Adipocyte (in vitro differentiated cells): ENCODE results near the gene DCAF5.
A peak's percentile ranks its signal among the peaks of the same experiment; 100 is the strongest.

Source experiments
- DNase-seq: peaks from one replicate; pipeline ENCODE4 v3.0.0-alpha.2; 2015; ENCODE audit warnings: low read depth
- H3K27me3 ChIP-seq: replicated peaks from 2 replicates; pipeline ENCODE4 v1.7.0; 2013; ENCODE audit warnings: mild to moderate bottlenecking, low read length, moderate library complexity; ENCODE audit not compliant: control insufficient read depth, insufficient read depth
- H3K36me3 ChIP-seq: 2 replicates; pipeline ENCODE4 v1.7.0; 2013; ENCODE audit warnings: low read length, mild to moderate bottlenecking, moderate library complexity; ENCODE audit not compliant: control insufficient read depth, insufficient read depth, severe bottlenecking
- H3K4me1 ChIP-seq: 2 replicates; pipeline ENCODE4 v1.7.0; 2013; ENCODE audit warnings: mild to moderate bottlenecking, low read length, moderate library complexity; ENCODE audit not compliant: control insufficient read depth, insufficient read depth
- H3K4me3 ChIP-seq: 2 replicates; pipeline ENCODE4 v1.7.0; 2013; ENCODE audit warnings: mild to moderate bottlenecking, low read length, moderate library complexity
- H3K9ac ChIP-seq: 2 replicates; pipeline ENCODE4 v1.7.0; 2013; ENCODE audit warnings: mild to moderate bottlenecking, low read length, moderate library complexity
- H3K9me3 ChIP-seq: 2 replicates; pipeline ENCODE4 v1.7.0; 2013; ENCODE audit warnings: mild to moderate bottlenecking, low read length, moderate library complexity; ENCODE audit not compliant: control insufficient read depth

Gene DCAF5

GRCh38 chr14:69161590-69161989, 8.7 kb upstream of the DCAF5 start:
- no peak overlapping the region for H3K4me3 ChIP-seq
- no peak overlapping the region for H3K9ac ChIP-seq
- H3K36me3 ChIP-seq = no peaks in the 10 kb centered on the region
- no peaks in the 10 kb centered on the region for H3K4me1 ChIP-seq
- no peak for DNase-seq
- peaks cover 7% of the 10 kb centered on the region for H3K9me3 ChIP-seq
- H3K27me3 ChIP-seq = no peaks in the 10 kb centered on the region

DNA sequence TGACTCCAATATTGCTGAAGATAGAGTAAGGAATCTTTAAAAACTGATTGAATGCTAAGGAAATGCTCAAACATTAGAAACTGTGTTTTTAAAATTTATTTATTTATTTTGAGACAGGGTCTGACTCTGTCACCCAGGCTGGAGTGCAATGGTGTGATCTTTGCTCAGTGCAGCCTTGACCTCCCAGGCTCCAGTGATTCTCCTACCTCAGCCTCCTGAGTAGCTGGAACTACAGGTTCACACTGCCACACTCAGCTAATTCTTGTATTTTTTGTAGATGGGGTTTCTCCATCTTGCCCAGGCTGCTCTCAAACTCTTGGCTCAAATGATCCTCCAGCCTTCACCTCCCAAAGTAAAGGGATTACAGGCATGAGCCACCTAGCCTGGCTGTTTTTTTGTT, 3.3 kb upstream of the DCAF5 start:
- Histone ChIP-seq H3K36me3 (no peaks in the 10 kb centered on the region), H3K9me3 (no peaks in the 10 kb centered on the region), H3K4me3 (no peak overlapping the region)

DNA sequence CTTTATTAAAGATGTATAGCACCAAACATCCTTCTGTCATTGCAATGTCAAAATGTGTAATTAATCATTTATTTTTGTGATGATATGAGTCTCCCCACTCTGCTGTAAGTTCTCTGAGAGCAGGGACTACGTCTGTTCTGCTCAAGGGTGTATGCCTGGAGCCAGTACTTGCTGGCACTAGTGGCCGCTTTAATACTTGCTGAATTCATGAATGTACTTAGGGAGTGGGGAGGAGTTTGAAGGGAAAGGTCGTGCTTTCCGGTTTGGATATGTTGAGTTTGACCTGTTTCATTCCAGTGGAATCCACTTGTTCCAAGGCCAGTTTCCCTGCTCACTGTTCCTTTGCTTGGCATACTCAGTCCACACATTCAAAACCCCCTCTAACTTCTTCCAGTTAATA, 1.9 kb upstream of the DCAF5 start:
- Histone ChIP-seq H3K9me3 (no peaks in the 10 kb centered on the region), H3K9ac (no peak overlapping the region), H3K4me3 (peak overlapping the region; percentile 24), H3K4me1 (peaks cover 38% of the 10 kb centered on the region), H3K27me3 (no peaks in the 10 kb centered on the region), H3K36me3 (no peaks in the 10 kb centered on the region)
- DNase-seq = no peak

More for the DNA sequence above, 3.3 kb upstream of the DCAF5 start:
- H3K9ac ChIP-seq = no peak overlapping the region
- H3K27me3 ChIP-seq = no peaks in the 10 kb centered on the region
- DNase-seq = no peak
- H3K4me1 ChIP-seq = peaks cover 24% of the 10 kb centered on the region

DNA sequence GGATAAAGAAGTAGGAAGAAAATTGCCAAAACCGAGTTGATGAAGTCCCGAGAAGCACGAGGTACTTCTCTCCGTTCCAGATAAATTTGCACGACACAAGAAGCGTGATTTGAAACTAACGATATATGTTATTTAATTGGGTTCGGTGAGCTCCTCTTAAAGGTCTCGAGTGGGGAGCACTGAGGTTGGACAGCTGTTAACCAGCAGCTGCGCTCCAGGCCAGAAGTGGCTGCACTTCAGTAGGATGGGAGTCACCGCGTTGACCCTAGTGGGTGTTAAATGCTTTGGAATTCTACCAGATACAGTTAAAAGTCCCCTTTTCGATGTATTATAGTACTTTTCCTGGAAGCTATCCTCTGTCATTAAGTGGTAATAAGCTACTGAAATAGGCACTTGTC, 953 bp upstream of the DCAF5 start:
- H3K36me3 ChIP-seq = peaks cover 3% of the 10 kb centered on the region
- H3K4me1 ChIP-seq = peaks cover 47% of the 10 kb centered on the region
- peak; percentile 62 for DNase-seq
- H3K4me3 ChIP-seq = peak overlapping the region; percentile 97
- H3K27me3 ChIP-seq = no peaks in the 10 kb centered on the region
- H3K9ac ChIP-seq = peak overlapping the region; percentile 98
- H3K9me3 ChIP-seq = no peaks in the 10 kb centered on the region

GRCh38 chr14:69153152-69153872, 393 bp upstream of the DCAF5 start:
- peaks cover 7% of the 10 kb centered on the region for H3K36me3 ChIP-seq
- peaks cover 51% of the 10 kb centered on the region for H3K4me1 ChIP-seq
- peak; percentile 97 for DNase-seq
- H3K27me3 ChIP-seq = no peaks in the 10 kb centered on the region
- no peaks in the 10 kb centered on the region for H3K9me3 ChIP-seq
- H3K4me3 ChIP-seq = peak overlapping the region; percentile 97
- peak overlapping the region; percentile 98 for H3K9ac ChIP-seq

DNA sequence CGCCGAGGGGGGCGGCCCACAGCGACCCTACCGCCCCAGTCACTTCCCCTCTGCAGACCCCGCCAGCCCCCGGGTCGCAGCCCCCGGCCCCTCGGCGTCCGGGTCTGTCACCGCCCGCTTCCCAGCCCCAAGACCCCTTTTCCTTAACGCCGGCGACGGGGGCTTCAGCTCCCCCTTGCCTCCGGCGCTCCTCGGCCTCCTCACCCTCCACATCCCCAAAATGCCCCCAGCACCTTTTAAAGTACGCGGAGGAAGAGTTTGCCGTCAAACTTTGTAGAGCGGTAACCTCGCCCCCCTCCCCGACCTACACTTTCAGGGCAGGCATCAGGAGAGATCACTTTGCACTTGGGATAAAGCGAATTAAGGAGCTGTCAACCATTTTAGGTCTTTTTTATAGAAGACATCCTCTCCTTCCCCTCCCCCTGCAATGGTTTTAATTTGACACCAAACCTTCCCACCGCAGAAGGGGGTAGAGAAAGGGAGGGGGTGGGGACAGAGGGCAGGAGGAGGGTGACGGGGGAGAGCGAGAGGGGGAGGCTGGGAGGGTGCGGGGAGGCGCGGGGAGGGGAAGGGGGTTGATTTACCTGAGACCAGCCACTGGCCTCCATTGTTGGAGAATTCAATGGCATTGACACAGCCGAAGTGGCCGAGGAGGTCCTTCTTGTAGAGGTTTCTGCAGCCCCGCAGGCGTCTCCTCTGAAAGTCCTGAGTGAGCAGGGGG, 578 bp downstream of the DCAF5 start:
- DNase-seq = peak; percentile 72

DNA sequence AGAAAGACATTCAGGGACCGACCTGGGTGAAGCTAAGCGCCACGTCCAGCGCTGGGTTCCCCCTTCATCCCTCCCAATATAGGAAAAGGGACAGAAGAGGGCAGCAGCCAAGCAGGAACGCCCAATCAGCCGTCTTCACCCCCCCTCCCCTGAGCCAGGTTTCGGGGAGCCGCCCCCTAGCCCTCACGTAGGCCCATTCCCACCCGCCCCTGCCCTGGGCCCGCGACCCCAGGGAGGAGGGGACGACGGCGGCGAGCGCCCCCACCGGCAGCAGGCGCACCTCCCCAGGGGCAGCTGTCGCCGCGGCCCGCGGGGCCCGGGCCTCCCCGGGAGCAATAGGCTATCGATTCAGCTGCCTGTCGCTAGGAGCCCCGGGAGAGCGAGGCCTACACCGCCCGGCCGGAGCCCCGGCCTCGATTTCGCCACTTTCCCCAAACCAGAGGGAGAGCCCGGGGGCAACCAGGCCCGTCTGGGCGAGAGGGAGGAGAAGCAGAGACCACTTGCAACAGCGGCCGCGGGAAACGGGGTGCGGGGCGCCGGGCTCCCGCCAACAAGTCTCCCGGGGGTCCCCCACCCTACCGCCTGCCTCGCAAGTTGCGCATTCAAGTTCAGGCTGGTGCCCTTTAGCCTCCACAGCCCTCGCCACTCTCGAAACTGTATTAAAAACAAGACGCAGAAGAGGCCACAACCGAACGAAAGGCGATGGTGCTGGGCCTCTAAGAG, 1.3 kb downstream of the DCAF5 start:
- Histone ChIP-seq H3K9ac (peak overlapping the region; percentile 98), H3K4me1 (peaks cover 54% of the 10 kb centered on the region), H3K27me3 (no peaks in the 10 kb centered on the region), H3K36me3 (peaks cover 22% of the 10 kb centered on the region), H3K9me3 (no peaks in the 10 kb centered on the region), H3K4me3 (peak overlapping the region; percentile 97)
- peak; percentile 82 for DNase-seq

More for the DNA sequence above, 578 bp downstream of the DCAF5 start:
- H3K27me3 ChIP-seq = no peaks in the 10 kb centered on the region
- H3K9ac ChIP-seq = peak overlapping the region; percentile 98
- H3K4me3 ChIP-seq = peak overlapping the region; percentile 97
- H3K9me3 ChIP-seq = no peaks in the 10 kb centered on the region
- H3K4me1 ChIP-seq = peaks cover 51% of the 10 kb centered on the region
- peaks cover 16% of the 10 kb centered on the region for H3K36me3 ChIP-seq

GRCh38 chr14:69149461-69150244, 3.3 kb downstream of the DCAF5 start:
- H3K4me1 ChIP-seq = peaks cover 38% of the 10 kb centered on the region
- H3K27me3 ChIP-seq = no peaks in the 10 kb centered on the region
- no peak overlapping the region for H3K9ac ChIP-seq
- peaks cover 27% of the 10 kb centered on the region for H3K36me3 ChIP-seq
- peak; percentile 33 for DNase-seq
- H3K9me3 ChIP-seq = no peaks in the 10 kb centered on the region
- H3K4me3 ChIP-seq = no peak overlapping the region

- Histone ChIP-seq H3K4me1 (peaks cover 22% of the 10 kb centered on the region), H3K9me3 (no peaks in the 10 kb centered on the region), H3K4me3 (no peak overlapping the region), H3K9ac (no peak overlapping the region), H3K27me3 (no peaks in the 10 kb centered on the region), H3K36me3 (peaks cover 23% of the 10 kb centered on the region)
- no peak for DNase-seq
Measured at GRCh38 chr14:69142101-69142500, 10.8 kb downstream of the DCAF5 start.

- H3K9me3 ChIP-seq = no peaks in the 10 kb centered on the region
- no peaks in the 10 kb centered on the region for H3K27me3 ChIP-seq
- DNase-seq = no peak
- no peak overlapping the region for H3K4me3 ChIP-seq
- H3K36me3 ChIP-seq = peaks cover 20% of the 10 kb centered on the region
- H3K4me1 ChIP-seq = peaks cover 23% of the 10 kb centered on the region
- no peak overlapping the region for H3K9ac ChIP-seq
Measured at GRCh38 chr14:69141550-69141949, 11.4 kb downstream of the DCAF5 start.
